GM12878 (cell line): ENCODE measurements around the gene CDC42BPA. TPM values are rescaled to one million over a fixed set of nuclear protein-coding genes. Genes with fewer than 3 reads are reported as not detected.

Experiments used
- ATAC-seq: fragments of 200-7000 bp; cut with Tn5 transposase; 3 replicates; pipeline ENCODE4 v1.9.1; 2020; ENCODE audit warnings: mild to moderate bottlenecking, moderate library complexity
- BruUV-seq: library from RNA; stranded (reverse); fragments of 400-500 nt; replicated peaks from 2 replicates; lab custom pipeline; 2021; lab: Mats Ljungman, UMichigan
- CTCF ChIA-PET: fragments of 300-600 bp; sonication (Branson Sonifier 250); formaldehyde crosslinking; extraction: SDS; loops from one replicate; lab custom pipeline; 2021; ENCODE audit warnings: inconsistent platforms; lab: Yijun Ruan, JAX
- POLR2A ChIA-PET: fragments of 350-600 bp; formaldehyde crosslinking; extraction: SDS; loops from one replicate; lab custom pipeline; 2021; ENCODE audit warnings: inconsistent platforms; lab: Charles Lee
- RAD21 ChIA-PET: fragments of 300-600 bp; sonication (Branson Sonifier 250); formaldehyde crosslinking; loops from one replicate; lab custom pipeline; 2023; ENCODE audit warnings: antibody characterized with exemption; ENCODE audit not compliant: unreplicated experiment; lab: Charles Lee
- SMC1A ChIA-PET: fragments of 300-600 bp; sonication (Branson Sonifier 250); formaldehyde crosslinking; loops from one replicate; lab custom pipeline; 2023; ENCODE audit not compliant: unreplicated experiment, uncharacterized antibody; lab: Charles Lee
- DNase-seq: peaks from one replicate; pipeline ENCODE4 v3.0.0-alpha.2; 2011; ENCODE audit warnings: low read depth, low spot score
- FAIRE-seq: peaks from 3 replicates; lab custom pipeline; 2011; peaks lifted over from hg19 to GRCh38; lab: Jason Lieb, UNC
- H2AFZ ChIP-seq: 2 replicates; pipeline ENCODE4 v1.6.0; 2011; ENCODE audit warnings: low read depth, low read length, control low read depth; ENCODE audit not compliant: control insufficient read depth
- H3K27ac ChIP-seq: 2 replicates; pipeline ENCODE4 v1.5.1; 2011; ENCODE audit warnings: control low read depth; ENCODE audit not compliant: control insufficient read depth, insufficient read depth
- H3K27me3 ChIP-seq, 2 experiments: replicated peaks in 1 of 2; 2 replicates each; pipeline versions ENCODE4 v1.6.0 to v1.6.1; 2011; ENCODE audit warnings: low read length in 1 of 2; ENCODE audit not compliant: control insufficient read depth in 2 of 2, insufficient read depth in 2 of 2
- H3K36me3 ChIP-seq, 2 experiments: 2 replicates each; pipeline ENCODE4 v1.5.1; 2011; ENCODE audit warnings: low read length in 1 of 2; ENCODE audit not compliant: control insufficient read depth in 2 of 2, insufficient read depth in 2 of 2
- H3K4me1 ChIP-seq: 2 replicates; pipeline ENCODE4 v1.6.1; 2011; ENCODE audit warnings: mild to moderate bottlenecking, low read length, moderate library complexity, mixed read lengths; ENCODE audit not compliant: control insufficient read depth, insufficient read depth
- H3K4me2 ChIP-seq: 2 replicates; pipeline ENCODE4 v1.6.0; 2011; ENCODE audit warnings: control low read depth; ENCODE audit not compliant: control insufficient read depth, insufficient read depth
- H3K4me3 ChIP-seq: fragments of 200-600 bp; sonication (generic); 2 replicates; pipeline ENCODE4 v1.5.1; 2016
- H3K79me2 ChIP-seq: 2 replicates; pipeline ENCODE4 v1.6.0; 2011; ENCODE audit warnings: low read length; ENCODE audit not compliant: control insufficient read depth, insufficient read depth
- H3K9ac ChIP-seq: 2 replicates; pipeline ENCODE4 v1.8.0; 2011; ENCODE audit warnings: low read length, control low read depth, mixed read lengths; ENCODE audit not compliant: control insufficient read depth, insufficient read depth
- H3K9me3 ChIP-seq: replicated peaks from 3 replicates; pipeline ENCODE4 v1.5.1; 2011; ENCODE audit warnings: mild to moderate bottlenecking, low read length; ENCODE audit not compliant: control insufficient read depth, insufficient read depth
- H4K20me1 ChIP-seq: 2 replicates; pipeline ENCODE4 v1.6.0; 2011; ENCODE audit not compliant: control insufficient read depth, insufficient read depth
- CEBPB ChIP-seq, 2 experiments: fragments of 150-350 bp in 1 of 2; IDR thresholded peaks; 2 replicates each; pipeline ENCODE4 v1.6.1; 2012 to 2014; ENCODE audit warnings: low read depth in 2 of 2, low read length in 2 of 2, borderline replicate concordance in 1 of 2, inconsistent platforms in 1 of 2
- EED ChIP-seq: sonication (generic); IDR thresholded peaks from 2 replicates; pipeline ENCODE4 v1.6.1; 2016; ENCODE audit warnings: antibody characterized with exemption, low read depth
- EP300 ChIP-seq, 2 experiments: fragments of 150-350 bp in 1 of 2; IDR thresholded peaks; 2 replicates each; pipeline ENCODE4 v1.6.1; 2011 to 2012; ENCODE audit warnings: low read depth in 2 of 2, low read length in 2 of 2, borderline replicate concordance in 1 of 2, improper control_type of control experiment in 1 of 2, inconsistent platforms in 1 of 2; ENCODE audit not compliant: control insufficient read depth in 1 of 2
- MEF2B ChIP-seq: fragments of 450-650 bp; IDR thresholded peaks from 2 replicates; pipeline ENCODE4 v1.6.1; 2018; ENCODE audit warnings: mild to moderate bottlenecking, moderate library complexity; ENCODE audit not compliant: partially characterized antibody, poor library complexity, severe bottlenecking
- MTA2 ChIP-seq: fragments of 450-650 bp; IDR thresholded peaks from 2 replicates; pipeline ENCODE4 v1.6.1; 2016; ENCODE audit warnings: low read depth, mild to moderate bottlenecking, moderate library complexity
- NBN ChIP-seq: fragments of 450-650 bp; IDR thresholded peaks from 2 replicates; pipeline ENCODE4 v1.6.1; 2016
- SIN3A ChIP-seq: IDR thresholded peaks from 2 replicates; pipeline ENCODE4 v1.6.1; 2012; ENCODE audit warnings: low read depth, low read length, improper control_type of control experiment
- SMAD1 ChIP-seq: fragments of 450-650 bp; IDR thresholded peaks from 2 replicates; pipeline ENCODE4 v1.6.1; 2018; ENCODE audit warnings: mild to moderate bottlenecking, low read depth; ENCODE audit not compliant: partially characterized antibody
- SMC3 ChIP-seq: IDR thresholded peaks from 2 replicates; pipeline ENCODE4 v1.6.1; 2011; ENCODE audit warnings: low read length, improper control_type of control experiment, borderline replicate concordance
- ZNF622 ChIP-seq: fragments of 450-650 bp; IDR thresholded peaks from 2 replicates; pipeline ENCODE4 v1.6.1; 2017; ENCODE audit warnings: mild to moderate bottlenecking, inconsistent platforms
- in situ Hi-C: fragments of 300-500 bp; cut with MboI; formaldehyde crosslinking; loops from 9 replicates; pipeline ENCODE4 v1.14.3; 2018; ENCODE audit warnings: mixed read lengths
- intact Hi-C: fragments of 100-400 bp; cut with micrococcal nuclease; formaldehyde crosslinking; loops from one replicate; pipeline ENCODE4 v1.14.2; 2022; ENCODE audit not compliant: unreplicated experiment
- polyA plus RNA-seq, 11 experiments: library from polyadenylated mRNA; depleted of rRNA in 4 of 11; unstranded in 6 of 11; stranded (reverse) in 5 of 11; fragments of >200 nt; fragmentation: Nextera tagmentation in 4 of 11; fragmentation: Illumina TruSeq in 1 of 11; extraction: Ambion mirVana in 4 of 11; extraction: Trizol in 1 of 11; gene quantifications; 1 replicate in 1 of 11; 2 replicates in 10 of 11; pipeline versions ENCODE4 v1.2.1 to v1.2.3, GENCODE V29; 2011 to 2016; ENCODE audit warnings: inconsistent platforms in 2 of 11, missing spikeins in 2 of 11, low read depth in 1 of 11
- total RNA-seq, 4 experiments: library from RNA; depleted of rRNA in 3 of 4; stranded (reverse); fragments of >200 nt in 3 of 4; fragmentation: Illumina TruSeq in 1 of 4; extraction: Trizol in 1 of 4; gene quantifications; 2 replicates each; pipeline versions ENCODE4 v1.2.1 to v1.2.3, GENCODE V29; 2013 to 2021
- TF ChIP-seq, protein P1 (sequence below): IDR thresholded peaks from 2 replicates; pipeline ENCODE4 v1.6.1; 2011; ENCODE audit warnings: mild to moderate bottlenecking, low read depth, low read length, moderate library complexity; ENCODE audit not compliant: insufficient replicate concordance
- TF ChIP-seq, protein P2 (sequence below): IDR thresholded peaks from 2 replicates; pipeline ENCODE4 v1.6.1; 2012; ENCODE audit warnings: improper control_type of control experiment, low read depth, low read length; ENCODE audit not compliant: insufficient replicate concordance

Gene CDC42BPA
- total and polyA plus RNA-seq, 10 of the 15 experiments (the other 5 are each of a cell fraction or from before 2014, with no cell fraction given): 0.02 to 0.52 (median 0.10) TPM

DNA sequence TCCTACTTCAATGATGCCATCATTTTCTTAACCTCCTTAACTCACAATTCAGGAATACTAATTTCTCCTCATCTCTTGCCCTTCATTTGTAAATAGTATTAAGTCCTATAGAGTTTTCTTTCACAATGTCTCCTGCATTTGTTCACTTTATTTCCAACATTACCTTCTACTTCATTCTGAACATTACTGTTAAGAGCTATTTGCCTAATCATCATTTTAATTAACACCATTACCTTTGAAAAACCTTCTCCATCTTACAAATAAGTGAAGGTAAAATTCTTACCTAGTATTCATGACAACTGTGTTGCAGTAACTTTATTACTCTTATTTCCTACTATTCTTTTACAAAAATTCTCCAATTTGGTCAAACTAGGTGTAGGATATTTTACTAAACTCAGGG, 240.5 kb downstream of the CDC42BPA start:
- no peaks in the 10 kb centered on the region for H3K4me1 ChIP-seq
- H3K27ac ChIP-seq: no peak overlapping the region
- no TSS peak for BruUV-seq
- H3K4me3 ChIP-seq: no peak overlapping the region
- ChIA-PET POLR2A (no interaction called here), SMC1A (no interaction called here), RAD21 (no interaction called here), CTCF (interaction anchor here (0.8 kb wide), 1 partner anchor 166 kb away, joined by 3 read pairs; no protein-coding TSS in a partner anchor)
- H4K20me1 ChIP-seq: no peaks in the 10 kb centered on the region
- ATAC-seq (no peak), DNase-seq (no peak), FAIRE-seq (no peak)
- H3K9ac ChIP-seq: no peak overlapping the region
- H2AFZ ChIP-seq: no peak overlapping the region
- no peaks in the 10 kb centered on the region for H3K27me3 ChIP-seq
- no peak overlapping the region for H3K4me2 ChIP-seq
- intact Hi-C loops (no loop called here), in situ Hi-C loops (no loop called here)
- H3K36me3 ChIP-seq: no peaks in the 10 kb centered on the region
- H3K9me3 ChIP-seq: no peaks in the 10 kb centered on the region
- TF ChIP-seq NBN (no peak), CEBPB (IDR thresholded peaks at IDR 0.05; ENCODE audit: borderline replicate concordance in 1 of 2, low read depth in 2 of 2, low read length in 2 of 2) (no peak), MEF2B (no peak), EED (no peak), EP300 (IDR thresholded peaks at IDR 0.05; ENCODE audit: borderline replicate concordance in 1 of 2, control insufficient read depth in 1 of 2, low read depth in 2 of 2, low read length in 2 of 2) (no peak), MTA2 (no peak), SMC3 (no peak), ZNF622 (no peak), SIN3A (no peak), SMAD1 (no peak)
- TF ChIP-seq, protein P1, sequence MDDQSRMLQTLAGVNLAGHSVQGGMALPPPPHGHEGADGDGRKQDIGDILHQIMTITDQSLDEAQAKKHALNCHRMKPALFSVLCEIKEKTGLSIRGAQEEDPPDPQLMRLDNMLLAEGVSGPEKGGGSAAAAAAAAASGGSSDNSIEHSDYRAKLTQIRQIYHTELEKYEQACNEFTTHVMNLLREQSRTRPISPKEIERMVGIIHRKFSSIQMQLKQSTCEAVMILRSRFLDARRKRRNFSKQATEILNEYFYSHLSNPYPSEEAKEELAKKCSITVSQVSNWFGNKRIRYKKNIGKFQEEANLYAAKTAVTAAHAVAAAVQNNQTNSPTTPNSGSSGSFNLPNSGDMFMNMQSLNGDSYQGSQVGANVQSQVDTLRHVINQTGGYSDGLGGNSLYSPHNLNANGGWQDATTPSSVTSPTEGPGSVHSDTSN: no peak
- TF ChIP-seq, protein P2, sequence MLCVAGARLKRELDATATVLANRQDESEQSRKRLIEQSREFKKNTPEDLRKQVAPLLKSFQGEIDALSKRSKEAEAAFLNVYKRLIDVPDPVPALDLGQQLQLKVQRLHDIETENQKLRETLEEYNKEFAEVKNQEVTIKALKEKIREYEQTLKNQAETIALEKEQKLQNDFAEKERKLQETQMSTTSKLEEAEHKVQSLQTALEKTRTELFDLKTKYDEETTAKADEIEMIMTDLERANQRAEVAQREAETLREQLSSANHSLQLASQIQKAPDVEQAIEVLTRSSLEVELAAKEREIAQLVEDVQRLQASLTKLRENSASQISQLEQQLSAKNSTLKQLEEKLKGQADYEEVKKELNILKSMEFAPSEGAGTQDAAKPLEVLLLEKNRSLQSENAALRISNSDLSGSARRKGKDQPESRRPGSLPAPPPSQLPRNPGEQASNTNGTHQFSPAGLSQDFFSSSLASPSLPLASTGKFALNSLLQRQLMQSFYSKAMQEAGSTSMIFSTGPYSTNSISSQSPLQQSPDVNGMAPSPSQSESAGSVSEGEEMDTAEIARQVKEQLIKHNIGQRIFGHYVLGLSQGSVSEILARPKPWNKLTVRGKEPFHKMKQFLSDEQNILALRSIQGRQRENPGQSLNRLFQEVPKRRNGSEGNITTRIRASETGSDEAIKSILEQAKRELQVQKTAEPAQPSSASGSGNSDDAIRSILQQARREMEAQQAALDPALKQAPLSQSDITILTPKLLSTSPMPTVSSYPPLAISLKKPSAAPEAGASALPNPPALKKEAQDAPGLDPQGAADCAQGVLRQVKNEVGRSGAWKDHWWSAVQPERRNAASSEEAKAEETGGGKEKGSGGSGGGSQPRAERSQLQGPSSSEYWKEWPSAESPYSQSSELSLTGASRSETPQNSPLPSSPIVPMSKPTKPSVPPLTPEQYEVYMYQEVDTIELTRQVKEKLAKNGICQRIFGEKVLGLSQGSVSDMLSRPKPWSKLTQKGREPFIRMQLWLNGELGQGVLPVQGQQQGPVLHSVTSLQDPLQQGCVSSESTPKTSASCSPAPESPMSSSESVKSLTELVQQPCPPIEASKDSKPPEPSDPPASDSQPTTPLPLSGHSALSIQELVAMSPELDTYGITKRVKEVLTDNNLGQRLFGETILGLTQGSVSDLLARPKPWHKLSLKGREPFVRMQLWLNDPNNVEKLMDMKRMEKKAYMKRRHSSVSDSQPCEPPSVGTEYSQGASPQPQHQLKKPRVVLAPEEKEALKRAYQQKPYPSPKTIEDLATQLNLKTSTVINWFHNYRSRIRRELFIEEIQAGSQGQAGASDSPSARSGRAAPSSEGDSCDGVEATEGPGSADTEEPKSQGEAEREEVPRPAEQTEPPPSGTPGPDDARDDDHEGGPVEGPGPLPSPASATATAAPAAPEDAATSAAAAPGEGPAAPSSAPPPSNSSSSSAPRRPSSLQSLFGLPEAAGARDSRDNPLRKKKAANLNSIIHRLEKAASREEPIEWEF: no peak
- no peaks in the 10 kb centered on the region for H3K79me2 ChIP-seq
